Spinal cord (tissue), 10 donors: ENCODE measurements around the gene SNAI1. TPM values are rescaled to one million over a fixed set of nuclear protein-coding genes. Genes with fewer than 3 reads are reported as not detected.
"Not testable (repeated sequence)": the region's sequence is repeated elsewhere in the genome, so short reads cannot be mapped to it uniquely, and the experiment has no call there.

Experiments used
- DNase-seq, 6 donors: peaks; one replicate each; pipeline versions ENCODE4 v3.0.0 to v3.0.0-alpha.2; 2013 to 2015; ENCODE audit warnings: low spot score in 6 of 6, low read depth in 4 of 6
- H3K27ac ChIP-seq: one replicate; pipeline ENCODE4 v1.5.1; 2013; ENCODE audit warnings: low read depth, low read length, control low read depth
- H3K27me3 ChIP-seq: one replicate; pipeline ENCODE4 v1.6.1; 2013; ENCODE audit warnings: low read length; ENCODE audit not compliant: control insufficient read depth, insufficient read depth
- H3K36me3 ChIP-seq: one replicate; pipeline ENCODE4 v1.6.1; 2013; ENCODE audit warnings: low read length; ENCODE audit not compliant: control insufficient read depth, insufficient read depth
- H3K4me1 ChIP-seq: one replicate; pipeline ENCODE4 v1.6.1; 2013; ENCODE audit warnings: low read length; ENCODE audit not compliant: control insufficient read depth, insufficient read depth
- H3K4me3 ChIP-seq: one replicate; pipeline ENCODE4 v1.5.1; 2013; ENCODE audit warnings: low read depth, low read length, control low read depth
- H3K9me3 ChIP-seq: one replicate; pipeline ENCODE4 v1.6.1; 2013; ENCODE audit warnings: low read length; ENCODE audit not compliant: control insufficient read depth, insufficient read depth
- WGBS: methylation state at CpG from one replicate; pipeline ENCODE4 v1.1.5; 2013; ENCODE audit warnings: missing lambda C conversion rate; ENCODE audit not compliant: insufficient coverage; 5-methylcytosine and 5-hydroxymethylcytosine counted together
- polyA plus RNA-seq, 2 donors: library from polyadenylated mRNA; unstranded; fragments of 120-200 nt; gene quantifications; one replicate each; pipeline ENCODE4 v1.2.1, GENCODE V29; 2013; ENCODE audit not compliant: insufficient read length in 2 of 2
- total RNA-seq, 2 donors: library from RNA; depleted of rRNA in 1 of 2; stranded (reverse); fragments of 120-200 nt in 1 of 2; fragments of >200 nt in 1 of 2; gene quantifications; one replicate each; pipeline versions ENCODE4 v1.2.3 to v1.2.4, GENCODE V29; 2013 to 2014
- donor health status: healthy.

Gene SNAI1
- total and polyA plus RNA-seq, 4 donors, result 0.40 to 1.8 (median 0.96) TPM

DNA sequence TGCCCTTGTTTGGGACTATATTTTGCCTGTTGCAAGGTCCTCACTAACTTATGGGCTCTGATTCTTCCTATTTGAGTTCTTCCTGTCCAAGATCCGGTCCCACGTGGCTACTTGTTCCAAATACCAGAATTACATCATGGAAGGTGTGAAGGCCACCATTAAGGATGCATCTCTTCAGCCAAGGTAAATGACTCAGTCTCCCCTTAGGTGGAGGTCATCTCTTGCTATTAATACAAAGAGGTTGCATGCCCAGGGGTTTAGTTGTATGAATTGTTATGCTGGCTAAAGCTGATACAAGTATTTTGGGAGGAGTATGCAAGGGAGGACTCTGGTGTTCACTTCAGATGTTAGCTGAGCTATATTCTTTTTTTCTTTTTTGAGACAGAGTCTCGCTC is 37.5 kb upstream of the SNAI1 start:
- Histone ChIP-seq H3K4me1 (no peaks in the 10 kb centered on the region), H3K9me3 (no peaks in the 10 kb centered on the region), H3K27me3 (no peaks in the 10 kb centered on the region), H3K4me3 (no peak overlapping the region), H3K27ac (no peak overlapping the region), H3K36me3 (peaks cover 67% of the 10 kb centered on the region)
- DNase-seq, result no peak
- no CpG with 5 or more reads among the region's 3 CpGs for WGBS

DNA sequence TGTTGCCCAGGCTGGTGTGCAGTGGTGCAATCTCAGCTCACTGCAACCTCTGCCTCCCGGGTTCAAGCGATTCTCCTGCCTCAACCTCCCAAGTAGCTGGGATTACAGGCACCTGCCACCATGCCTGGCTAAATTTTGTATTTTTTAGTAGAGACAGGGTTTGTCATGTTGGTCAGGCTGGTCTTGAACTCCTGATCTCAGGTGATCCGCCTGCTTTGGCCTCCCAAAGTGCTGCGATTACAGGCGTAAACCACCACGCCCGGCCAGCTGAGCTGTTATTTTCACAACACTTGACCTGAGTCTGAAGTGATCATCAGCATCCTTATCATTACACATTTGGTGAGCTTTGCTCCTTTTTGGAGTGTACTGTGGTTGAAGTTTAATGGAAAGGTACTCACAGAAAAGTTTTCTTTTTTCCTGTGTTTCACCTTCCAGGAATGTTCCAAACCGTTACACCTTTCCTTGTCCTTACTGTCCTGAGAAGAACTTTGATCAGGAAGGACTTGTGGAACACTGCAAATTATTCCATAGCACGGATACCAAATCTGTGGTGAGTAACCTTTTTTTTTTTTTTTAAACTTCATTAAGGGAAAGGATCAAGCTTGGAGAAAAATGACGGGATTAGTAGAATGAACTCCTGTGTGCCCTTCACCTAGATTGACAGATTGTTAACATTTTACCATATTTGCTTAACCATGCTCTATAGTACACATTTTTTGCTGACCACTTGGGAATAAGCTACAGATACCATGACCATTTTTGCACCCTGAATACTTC is 36.9 kb upstream of the SNAI1 start:
- 93% methylated on average over 5 of the region's 10 CpGs for WGBS

DNA sequence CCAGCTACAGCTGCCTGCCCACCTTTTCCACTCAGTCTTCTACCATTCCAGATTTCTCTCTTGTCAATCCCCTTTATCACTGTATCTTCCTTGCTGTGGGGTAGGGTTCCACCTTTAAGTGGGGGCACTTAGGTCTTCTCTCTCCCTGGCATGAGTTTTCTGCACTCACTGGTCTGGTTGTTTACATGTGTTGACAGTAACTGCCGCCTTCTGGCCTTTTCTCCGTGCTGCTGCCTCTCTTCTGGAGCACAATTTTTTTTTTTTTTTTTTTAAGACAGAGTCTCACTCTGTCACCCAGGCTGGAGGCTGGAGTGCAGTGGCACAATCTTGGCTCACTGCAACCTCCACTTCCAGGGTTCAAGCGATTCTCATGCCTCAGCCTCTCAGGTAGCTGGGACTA is 34.6 kb upstream of the SNAI1 start:
- Histone ChIP-seq H3K27ac (no peak overlapping the region), H3K4me3 (no peak overlapping the region), H3K4me1 (no peaks in the 10 kb centered on the region), H3K36me3 (peaks cover 70% of the 10 kb centered on the region), H3K27me3 (no peaks in the 10 kb centered on the region), H3K9me3 (no peaks in the 10 kb centered on the region)
- no peak for DNase-seq
- WGBS, result no CpG with 5 or more reads among the region's 3 CpGs

More for the DNA sequence above, 36.9 kb upstream of the SNAI1 start:
- H3K27ac ChIP-seq, result no peak overlapping the region
- H3K9me3 ChIP-seq, result no peaks in the 10 kb centered on the region
- no peaks in the 10 kb centered on the region for H3K27me3 ChIP-seq
- no peak for DNase-seq
- peaks cover 71% of the 10 kb centered on the region for H3K36me3 ChIP-seq
- H3K4me1 ChIP-seq, result no peaks in the 10 kb centered on the region
- H3K4me3 ChIP-seq, result no peak overlapping the region

DNA sequence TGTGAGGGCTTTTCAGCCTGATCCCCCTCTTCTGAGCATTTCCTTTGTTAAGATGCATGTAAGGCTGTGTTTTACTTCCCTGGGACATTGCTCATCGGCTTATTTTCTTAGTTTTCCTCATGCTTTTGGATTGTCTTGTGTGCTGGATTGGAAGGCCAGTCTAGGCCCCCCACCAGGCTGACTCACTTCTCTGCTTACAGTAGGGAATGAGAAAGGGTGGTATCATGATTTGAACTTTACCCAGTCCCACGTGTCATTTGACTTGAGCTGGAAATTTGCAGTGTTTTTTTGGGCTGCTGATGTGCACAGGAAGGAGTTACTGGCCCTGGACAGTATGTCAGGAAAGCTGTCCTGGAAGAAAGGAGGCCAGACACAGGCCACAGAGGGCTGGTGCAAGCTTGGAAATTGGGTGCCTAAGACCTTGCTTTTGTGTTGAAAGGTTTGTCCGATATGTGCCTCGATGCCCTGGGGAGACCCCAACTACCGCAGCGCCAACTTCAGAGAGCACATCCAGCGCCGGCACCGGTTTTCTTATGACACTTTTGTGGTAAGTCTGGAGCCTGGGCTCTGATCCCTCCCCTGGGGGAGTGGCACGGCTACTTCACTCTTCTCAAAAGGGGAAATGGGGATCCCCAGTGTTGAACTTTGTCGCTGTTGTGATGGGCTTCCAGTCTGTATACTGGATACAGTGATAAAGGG is 33.8 kb upstream of the SNAI1 start:
- Histone ChIP-seq H3K9me3 (no peaks in the 10 kb centered on the region), H3K4me1 (no peaks in the 10 kb centered on the region), H3K27ac (no peak overlapping the region), H3K27me3 (no peaks in the 10 kb centered on the region), H3K36me3 (peaks cover 71% of the 10 kb centered on the region), H3K4me3 (no peak overlapping the region)
- DNase-seq, result no peak
- 95% methylated on average over 11 of the region's 11 CpGs for WGBS

DNA sequence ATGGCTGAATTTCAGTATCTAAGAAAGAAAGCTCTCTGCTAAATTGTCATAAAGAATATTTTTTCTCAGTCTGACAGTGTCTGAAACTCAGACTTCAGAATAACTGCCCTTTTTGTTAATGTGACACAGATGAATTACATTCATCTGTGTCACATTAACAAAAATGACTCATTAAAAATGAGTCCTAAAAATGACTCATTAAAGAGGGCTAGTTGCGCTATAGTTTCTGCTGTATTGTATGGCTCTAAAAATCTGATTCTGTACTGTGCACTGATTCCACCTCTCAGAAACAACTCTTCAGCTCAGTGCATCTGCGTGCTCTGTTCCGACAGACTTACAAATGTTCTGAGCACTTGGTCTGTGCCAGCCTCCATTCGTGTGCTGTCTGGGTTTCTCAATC is 31.6 kb upstream of the SNAI1 start:
- DNase-seq, result no peak
- H3K27me3 ChIP-seq, result no peaks in the 10 kb centered on the region
- H3K4me3 ChIP-seq, result no peak overlapping the region
- 92% methylated on average over 4 of the region's 4 CpGs for WGBS
- no peaks in the 10 kb centered on the region for H3K9me3 ChIP-seq
- H3K27ac ChIP-seq, result no peak overlapping the region
- no peaks in the 10 kb centered on the region for H3K4me1 ChIP-seq
- H3K36me3 ChIP-seq, result peaks cover 79% of the 10 kb centered on the region

DNA sequence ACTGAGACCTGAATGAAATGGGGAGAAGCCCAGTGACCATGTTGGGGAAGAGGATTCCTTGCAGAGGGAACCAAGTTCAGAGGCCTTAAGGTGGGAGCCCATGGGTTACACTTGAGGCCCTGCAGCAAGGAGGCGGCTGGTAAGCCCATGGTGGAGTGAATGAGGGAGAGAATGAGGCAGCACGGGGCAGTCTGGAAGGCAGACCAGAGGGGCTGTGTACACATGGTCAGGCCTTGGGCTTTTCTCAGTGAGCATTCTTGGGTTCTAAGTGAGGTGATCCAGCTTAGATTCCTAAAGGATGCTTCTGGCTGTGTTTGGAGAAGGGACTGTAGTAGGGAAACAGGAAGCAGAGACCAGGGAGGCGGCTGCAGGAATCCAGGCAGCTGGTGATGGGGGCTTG is 27.6 kb upstream of the SNAI1 start:
- no peaks in the 10 kb centered on the region for H3K4me1 ChIP-seq
- peaks cover 65% of the 10 kb centered on the region for H3K36me3 ChIP-seq
- no peak overlapping the region for H3K27ac ChIP-seq
- H3K27me3 ChIP-seq, result no peaks in the 10 kb centered on the region
- WGBS, result 100% methylated on average over 3 of the region's 3 CpGs
- DNase-seq, result no peak
- H3K4me3 ChIP-seq, result no peak overlapping the region
- H3K9me3 ChIP-seq, result no peaks in the 10 kb centered on the region

DNA sequence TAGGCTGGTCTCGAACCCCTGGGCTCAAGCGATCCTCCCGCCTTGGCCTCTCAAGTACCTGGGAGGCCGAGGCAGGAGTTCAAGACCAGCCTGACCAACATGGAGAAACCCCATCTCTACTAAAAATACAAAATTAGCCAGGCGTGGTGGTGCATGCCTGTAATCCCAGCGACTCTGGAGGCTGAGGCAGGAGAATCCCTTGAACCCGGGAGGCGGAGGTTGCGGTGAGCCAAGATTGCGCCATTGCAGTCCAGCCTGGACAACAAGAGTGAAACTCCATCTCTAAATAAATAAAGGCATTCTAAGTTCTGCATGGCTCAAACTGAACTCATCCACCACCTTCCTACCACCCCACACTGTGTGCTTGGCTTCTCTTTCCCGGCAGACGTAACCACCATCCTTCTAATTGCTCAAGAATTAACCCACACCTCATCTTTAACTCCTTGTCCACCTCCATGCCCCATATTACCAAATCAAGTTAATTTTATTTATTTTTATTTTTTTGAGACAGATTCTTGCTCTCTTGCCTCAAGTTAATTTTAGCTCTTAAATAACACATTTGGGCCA is 26.9 kb upstream of the SNAI1 start:
- 86% methylated on average over 9 of the region's 12 CpGs for WGBS
- not testable (repeated sequence) for H3K4me3 ChIP-seq

DNA sequence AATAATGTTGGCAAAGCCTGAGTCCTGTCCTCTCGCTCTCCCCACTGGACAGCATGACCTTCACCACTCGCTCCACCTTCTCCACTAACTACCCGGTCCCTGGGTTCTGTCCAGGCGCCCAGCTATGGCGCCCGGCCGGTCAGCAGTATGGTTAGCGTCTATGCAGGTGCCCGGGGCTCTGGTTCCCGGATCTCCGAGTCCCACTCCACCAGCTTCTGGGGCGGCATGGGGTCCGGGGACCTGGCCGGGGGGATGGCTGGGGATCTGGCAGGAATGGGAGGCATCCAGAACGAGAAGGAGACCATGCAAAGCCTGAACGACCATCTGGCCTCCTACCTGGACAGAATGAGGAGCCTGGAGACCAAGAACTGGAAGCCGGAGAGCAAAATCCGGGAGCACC is 26.1 kb upstream of the SNAI1 start:
- H3K27me3 ChIP-seq, result no peaks in the 10 kb centered on the region
- peaks cover 53% of the 10 kb centered on the region for H3K36me3 ChIP-seq
- H3K27ac ChIP-seq, result no peak overlapping the region
- 92% methylated on average over 18 of the region's 18 CpGs for WGBS
- no peak for DNase-seq
- H3K9me3 ChIP-seq, result no peaks in the 10 kb centered on the region
- no peak overlapping the region for H3K4me3 ChIP-seq
- no peaks in the 10 kb centered on the region for H3K4me1 ChIP-seq

More for the DNA sequence above, 26.9 kb upstream of the SNAI1 start:
- peaks cover 58% of the 10 kb centered on the region for H3K36me3 ChIP-seq
- not testable (repeated sequence) for H3K27ac ChIP-seq, DNase-seq, H3K4me1 ChIP-seq, H3K9me3 ChIP-seq, H3K27me3 ChIP-seq

DNA sequence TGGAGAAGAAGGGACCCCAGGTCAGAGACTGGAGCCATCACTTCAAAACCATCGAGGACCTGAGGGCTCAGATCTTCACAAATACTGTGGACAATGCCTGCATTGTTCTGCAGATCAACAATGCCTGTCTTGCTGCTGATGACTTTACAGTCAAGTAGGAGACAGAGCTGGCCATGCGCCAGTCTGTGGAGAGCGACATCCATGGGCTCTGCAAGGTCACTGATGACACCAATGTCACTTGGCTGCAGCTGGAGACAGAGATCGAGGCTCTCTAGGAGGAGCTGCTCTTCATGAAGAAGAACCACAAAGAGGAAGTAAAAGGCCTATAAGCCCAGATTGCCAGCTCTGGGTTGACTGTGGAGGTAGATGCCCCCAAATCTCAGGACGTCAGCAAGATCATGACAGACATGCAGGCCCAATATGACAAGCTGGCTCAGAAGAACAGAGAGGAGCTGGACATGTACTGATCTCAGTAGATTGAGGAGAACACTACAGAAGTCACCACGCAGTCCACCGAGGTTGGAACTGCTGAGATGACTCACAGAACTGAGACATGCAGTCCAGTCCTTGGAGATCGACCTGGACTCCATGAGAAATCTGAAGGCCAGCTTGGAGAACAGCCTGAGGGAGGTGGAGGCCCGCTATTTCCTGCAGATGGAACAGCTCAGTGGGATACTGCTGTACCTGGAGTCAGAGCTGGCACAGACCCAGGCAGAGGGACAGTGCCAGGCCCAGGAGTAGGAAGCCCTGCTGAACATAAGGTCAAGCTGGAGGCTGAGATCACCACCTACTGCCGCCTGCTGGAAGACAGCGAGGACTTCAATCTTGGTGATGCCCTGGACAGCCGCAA is 25.5 kb upstream of the SNAI1 start:
- H3K9me3 ChIP-seq, H3K4me3 ChIP-seq, H3K4me1 ChIP-seq, H3K27ac ChIP-seq, H3K27me3 ChIP-seq: not testable (repeated sequence)
- WGBS, result 86% methylated on average over 12 of the region's 12 CpGs
- peak in 1 of 6 donors; percentile 25 for DNase-seq
- H3K36me3 ChIP-seq, result peaks cover 47% of the 10 kb centered on the region
